ENCODE measurements around the gene ANKRD16.
"Not testable (repeated sequence)": the region's sequence is repeated elsewhere in the genome, so short reads cannot be mapped to it uniquely, and the experiment has no call there.

The ANKRD16 gene

GRCh38 chr10:5833814-5834213 is 55.9 kb downstream of the ANKRD16 start:
- no peaks in the 10 kb centered on the region for H3K9me3 ChIP-seq (ENCODE audit: control insufficient read depth, low read length)
- H3K27me3 ChIP-seq (replicated peaks; ENCODE audit: control insufficient read depth, insufficient read depth, low read length) = peaks cover 8% of the 10 kb centered on the region
- no peak overlapping the region for H3K9ac ChIP-seq (ENCODE audit: low read length)
- no peaks in the 10 kb centered on the region for H3K36me3 ChIP-seq (ENCODE audit: control insufficient read depth, insufficient read depth, low read length, severe bottlenecking)
- DNase-seq (ENCODE audit: low read depth) = no peak
- no peak overlapping the region for H3K4me3 ChIP-seq (ENCODE audit: low read length)
- no peaks in the 10 kb centered on the region for H3K4me1 ChIP-seq (ENCODE audit: control insufficient read depth, insufficient read depth, low read length)

- Histone ChIP-seq H3K4me1 (ENCODE audit: control insufficient read depth, insufficient read depth, low read length) (no peaks in the 10 kb centered on the region), H3K9me3 (ENCODE audit: control insufficient read depth, low read length) (no peaks in the 10 kb centered on the region), H3K27me3 (replicated peaks; ENCODE audit: control insufficient read depth, insufficient read depth, low read length) (peaks cover 8% of the 10 kb centered on the region), H3K9ac (ENCODE audit: low read length) (no peak overlapping the region), H3K4me3 (ENCODE audit: low read length) (no peak overlapping the region), H3K36me3 (ENCODE audit: control insufficient read depth, insufficient read depth, low read length, severe bottlenecking) (no peaks in the 10 kb centered on the region)
- DNase-seq (ENCODE audit: low read depth) = no peak
Measured at GRCh38 chr10:5832946-5833345, 56.7 kb downstream of the ANKRD16 start.

GRCh38 chr10:5831446-5831782 is 58.3 kb downstream of the ANKRD16 start:
- no peak for DNase-seq (ENCODE audit: low read depth)
- H3K9me3 ChIP-seq (ENCODE audit: control insufficient read depth, low read length) = no peaks in the 10 kb centered on the region
- H3K36me3 ChIP-seq (ENCODE audit: control insufficient read depth, insufficient read depth, low read length, severe bottlenecking) = no peaks in the 10 kb centered on the region

GRCh38 chr10:5830629-5831445 is 58.9 kb downstream of the ANKRD16 start:
- no peaks in the 10 kb centered on the region for H3K36me3 ChIP-seq (ENCODE audit: control insufficient read depth, insufficient read depth, low read length, severe bottlenecking)
- H3K4me1 ChIP-seq (ENCODE audit: control insufficient read depth, insufficient read depth, low read length) = no peaks in the 10 kb centered on the region
- H3K9ac ChIP-seq (ENCODE audit: low read length) = no peak overlapping the region
- peaks cover 8% of the 10 kb centered on the region for H3K27me3 ChIP-seq (replicated peaks; ENCODE audit: control insufficient read depth, insufficient read depth, low read length)
- no peak for DNase-seq (ENCODE audit: low read depth)
- H3K9me3 ChIP-seq (ENCODE audit: control insufficient read depth, low read length) = no peaks in the 10 kb centered on the region
- no peak overlapping the region for H3K4me3 ChIP-seq (ENCODE audit: low read length)

More at GRCh38 chr10:5831446-5831782, 58.3 kb downstream of the ANKRD16 start:
- Histone ChIP-seq H3K4me1 (ENCODE audit: control insufficient read depth, insufficient read depth, low read length) (no peaks in the 10 kb centered on the region), H3K9ac (ENCODE audit: low read length) (no peak overlapping the region), H3K4me3 (ENCODE audit: low read length) (no peak overlapping the region), H3K27me3 (replicated peaks; ENCODE audit: control insufficient read depth, insufficient read depth, low read length) (peaks cover 8% of the 10 kb centered on the region)

GRCh38 chr10:5829267-5829666 is 60.4 kb downstream of the ANKRD16 start:
- no peaks in the 10 kb centered on the region for H3K36me3 ChIP-seq (ENCODE audit: control insufficient read depth, insufficient read depth, low read length, severe bottlenecking)
- H3K27me3 ChIP-seq (replicated peaks; ENCODE audit: control insufficient read depth, insufficient read depth, low read length) = peaks cover 5% of the 10 kb centered on the region
- H3K9me3 ChIP-seq (ENCODE audit: control insufficient read depth, low read length) = no peaks in the 10 kb centered on the region
- H3K4me1 ChIP-seq (ENCODE audit: control insufficient read depth, insufficient read depth, low read length) = no peaks in the 10 kb centered on the region
- H3K9ac ChIP-seq (ENCODE audit: low read length) = no peak overlapping the region
- H3K4me3 ChIP-seq (ENCODE audit: low read length) = no peak overlapping the region
- DNase-seq (ENCODE audit: low read depth) = no peak

GRCh38 chr10:5828725-5829124 is 61.0 kb downstream of the ANKRD16 start:
- no peaks in the 10 kb centered on the region for H3K4me1 ChIP-seq (ENCODE audit: control insufficient read depth, insufficient read depth, low read length)
- H3K9ac ChIP-seq (ENCODE audit: low read length) = no peak overlapping the region
- DNase-seq (ENCODE audit: low read depth) = no peak

GRCh38 chr10:5827841-5828240 is 61.9 kb downstream of the ANKRD16 start:
- Histone ChIP-seq H3K9me3 (ENCODE audit: control insufficient read depth, low read length) (no peaks in the 10 kb centered on the region), H3K4me3 (ENCODE audit: low read length) (no peak overlapping the region), H3K27me3 (replicated peaks; ENCODE audit: control insufficient read depth, insufficient read depth, low read length) (no peaks in the 10 kb centered on the region), H3K4me1 (ENCODE audit: control insufficient read depth, insufficient read depth, low read length) (no peaks in the 10 kb centered on the region), H3K36me3 (ENCODE audit: control insufficient read depth, insufficient read depth, low read length, severe bottlenecking) (no peaks in the 10 kb centered on the region), H3K9ac (ENCODE audit: low read length) (no peak overlapping the region)
- no peak for DNase-seq (ENCODE audit: low read depth)

More at GRCh38 chr10:5828725-5829124, 61.0 kb downstream of the ANKRD16 start:
- H3K9me3 ChIP-seq (ENCODE audit: control insufficient read depth, low read length) = no peaks in the 10 kb centered on the region
- H3K36me3 ChIP-seq (ENCODE audit: control insufficient read depth, insufficient read depth, low read length, severe bottlenecking) = no peaks in the 10 kb centered on the region
- H3K4me3 ChIP-seq (ENCODE audit: low read length) = no peak overlapping the region
- H3K27me3 ChIP-seq (replicated peaks; ENCODE audit: control insufficient read depth, insufficient read depth, low read length) = no peaks in the 10 kb centered on the region

GRCh38 chr10:5826511-5826910 is 63.2 kb downstream of the ANKRD16 start:
- not testable (repeated sequence) for H3K9me3 ChIP-seq (ENCODE audit: control insufficient read depth, low read length); H3K4me3 ChIP-seq (ENCODE audit: low read length); H3K9ac ChIP-seq (ENCODE audit: low read length); H3K36me3 ChIP-seq (ENCODE audit: control insufficient read depth, insufficient read depth, low read length, severe bottlenecking); H3K27me3 ChIP-seq (replicated peaks; ENCODE audit: control insufficient read depth, insufficient read depth, low read length); DNase-seq (ENCODE audit: low read depth); H3K4me1 ChIP-seq (ENCODE audit: control insufficient read depth, insufficient read depth, low read length)

- Histone ChIP-seq H3K9me3 (ENCODE audit: control insufficient read depth, low read length) (no peaks in the 10 kb centered on the region), H3K4me3 (ENCODE audit: low read length) (no peak overlapping the region), H3K4me1 (ENCODE audit: control insufficient read depth, insufficient read depth, low read length) (peaks cover 10% of the 10 kb centered on the region), H3K27me3 (replicated peaks; ENCODE audit: control insufficient read depth, insufficient read depth, low read length) (no peaks in the 10 kb centered on the region), H3K9ac (ENCODE audit: low read length) (no peak overlapping the region), H3K36me3 (ENCODE audit: control insufficient read depth, insufficient read depth, low read length, severe bottlenecking) (no peaks in the 10 kb centered on the region)
- no peak for DNase-seq (ENCODE audit: low read depth)
Measured at GRCh38 chr10:5818894-5819293, 70.8 kb downstream of the ANKRD16 start.

GRCh38 chr10:5818048-5818331 is 71.7 kb downstream of the ANKRD16 start:
- H3K4me1 ChIP-seq (ENCODE audit: control insufficient read depth, insufficient read depth, low read length) = peaks cover 12% of the 10 kb centered on the region
- no peak for DNase-seq (ENCODE audit: low read depth)
- no peaks in the 10 kb centered on the region for H3K27me3 ChIP-seq (replicated peaks; ENCODE audit: control insufficient read depth, insufficient read depth, low read length)
- no peak overlapping the region for H3K4me3 ChIP-seq (ENCODE audit: low read length)
- no peaks in the 10 kb centered on the region for H3K9me3 ChIP-seq (ENCODE audit: control insufficient read depth, low read length)
- no peak overlapping the region for H3K9ac ChIP-seq (ENCODE audit: low read length)
- no peaks in the 10 kb centered on the region for H3K36me3 ChIP-seq (ENCODE audit: control insufficient read depth, insufficient read depth, low read length, severe bottlenecking)

- H3K36me3 ChIP-seq (ENCODE audit: control insufficient read depth, insufficient read depth, low read length, severe bottlenecking) = no peaks in the 10 kb centered on the region
- no peaks in the 10 kb centered on the region for H3K27me3 ChIP-seq (replicated peaks; ENCODE audit: control insufficient read depth, insufficient read depth, low read length)
- peaks cover 12% of the 10 kb centered on the region for H3K4me1 ChIP-seq (ENCODE audit: control insufficient read depth, insufficient read depth, low read length)
- H3K9ac ChIP-seq (ENCODE audit: low read length) = no peak overlapping the region
- no peak for DNase-seq (ENCODE audit: low read depth)
- no peaks in the 10 kb centered on the region for H3K9me3 ChIP-seq (ENCODE audit: control insufficient read depth, low read length)
- H3K4me3 ChIP-seq (ENCODE audit: low read length) = no peak overlapping the region
Measured at GRCh38 chr10:5817322-5818047, 72.2 kb downstream of the ANKRD16 start.

Measured in adipocyte (in vitro differentiated cells).